Fibroblast of lung (primary cell): ENCODE data around the gene LARP6. TPM values are rescaled to one million over a fixed set of nuclear protein-coding genes. Genes with fewer than 3 reads are reported as not detected.
A peak's percentile ranks its signal among the peaks of the same experiment; 100 is the strongest.

Experiments
- DNase-seq, 2 donors: peaks; one replicate each; pipeline versions ENCODE4 v3.0.0 to v3.0.0-alpha.2; 2010; ENCODE audit warnings: low read depth in 2 of 2
- H2AFZ ChIP-seq: 2 replicates; pipeline ENCODE4 v1.5.1; 2012; ENCODE audit warnings: low read length, control low read depth, inconsistent platforms
- H3K27ac ChIP-seq: 2 replicates; pipeline ENCODE4 v1.5.1; 2011; ENCODE audit warnings: low read length, control low read depth; ENCODE audit not compliant: insufficient read depth
- H3K27me3 ChIP-seq: 2 replicates; pipeline ENCODE4 v1.5.1; 2011; ENCODE audit warnings: mild to moderate bottlenecking, low read length; ENCODE audit not compliant: control insufficient read depth, insufficient read depth
- H3K36me3 ChIP-seq: 2 replicates; pipeline ENCODE4 v1.5.1; 2011; ENCODE audit warnings: low read length; ENCODE audit not compliant: control insufficient read depth, insufficient read depth
- H3K4me1 ChIP-seq: 2 replicates; pipeline ENCODE4 v1.5.1; 2011; ENCODE audit warnings: low read length; ENCODE audit not compliant: control insufficient read depth, insufficient read depth; ENCODE audit errors: extremely low read depth
- H3K4me2 ChIP-seq: 2 replicates; pipeline ENCODE4 v1.5.1; 2011; ENCODE audit warnings: low read length, control low read depth; ENCODE audit not compliant: insufficient read depth; ENCODE audit errors: extremely low read depth
- H3K4me3 ChIP-seq, 4 experiments: fragments of 200-600 bp in 1 of 4; sonication (generic) in 1 of 4; replicated peaks in 1 of 4; 2 replicates each; pipeline ENCODE4 v1.5.1; 2011 to 2016; ENCODE audit warnings: low read length in 4 of 4, low read depth in 3 of 4, mild to moderate bottlenecking in 3 of 4, control low read depth in 2 of 4, inconsistent platforms in 1 of 4, mixed read lengths in 1 of 4; ENCODE audit not compliant: insufficient read depth in 1 of 4; ENCODE audit errors: control extremely low read depth in 1 of 4
- H3K79me2 ChIP-seq: 2 replicates; pipeline ENCODE4 v1.5.1; 2012; ENCODE audit warnings: mild to moderate bottlenecking, low read length, inconsistent platforms; ENCODE audit not compliant: control insufficient read depth, insufficient read depth
- H3K9ac ChIP-seq: 2 replicates; pipeline ENCODE4 v1.5.1; 2011; ENCODE audit warnings: mild to moderate bottlenecking, low read length, control low read depth; ENCODE audit not compliant: insufficient read depth
- H3K9me3 ChIP-seq: 2 replicates; pipeline ENCODE4 v1.5.1; 2012; ENCODE audit warnings: low read depth, low read length; ENCODE audit not compliant: control insufficient read depth, insufficient read depth
- H4K20me1 ChIP-seq: 2 replicates; pipeline ENCODE4 v1.5.1; 2011; ENCODE audit warnings: low read length; ENCODE audit not compliant: control insufficient read depth, insufficient read depth; ENCODE audit errors: extremely low read depth
- EZH2 ChIP-seq: IDR thresholded peaks from 2 replicates; pipeline ENCODE4 v1.5.1; 2012; ENCODE audit warnings: low read length, control low read depth, mild to moderate bottlenecking; ENCODE audit errors: missing control alignments
- polyA plus RNA-seq, 2 donors: library from polyadenylated mRNA; depleted of rRNA in 1 of 2; stranded (reverse) in 1 of 2; unstranded in 1 of 2; fragments of >200 nt; gene quantifications; 2 replicates each; pipeline ENCODE4 v1.2.1, GENCODE V29; 2011 to 2012; ENCODE audit warnings: missing spikeins in 1 of 2
- total RNA-seq: library from RNA; depleted of rRNA; stranded (reverse); fragments of >200 nt; gene quantifications from 2 replicates; pipeline ENCODE4 v1.2.1, GENCODE V29; 2014
- TF ChIP-seq, protein P1 (sequence below), 2 donors: IDR thresholded peaks in 1 of 2; conservative IDR thresholded peaks in 1 of 2; 1 replicate in 1 of 2; 2 replicates in 1 of 2; pipeline ENCODE4 v1.5.1; 2011 to 2012; ENCODE audit warnings: low read length in 2 of 2, control low read depth in 1 of 2, inconsistent platforms in 1 of 2, low read depth in 1 of 2, mild to moderate bottlenecking in 1 of 2

Gene LARP6
- total and polyA plus RNA-seq, 2 donors (not counting 1 experiment from before 2014, with no cell fraction given), result 108 to 160 TPM

DNA sequence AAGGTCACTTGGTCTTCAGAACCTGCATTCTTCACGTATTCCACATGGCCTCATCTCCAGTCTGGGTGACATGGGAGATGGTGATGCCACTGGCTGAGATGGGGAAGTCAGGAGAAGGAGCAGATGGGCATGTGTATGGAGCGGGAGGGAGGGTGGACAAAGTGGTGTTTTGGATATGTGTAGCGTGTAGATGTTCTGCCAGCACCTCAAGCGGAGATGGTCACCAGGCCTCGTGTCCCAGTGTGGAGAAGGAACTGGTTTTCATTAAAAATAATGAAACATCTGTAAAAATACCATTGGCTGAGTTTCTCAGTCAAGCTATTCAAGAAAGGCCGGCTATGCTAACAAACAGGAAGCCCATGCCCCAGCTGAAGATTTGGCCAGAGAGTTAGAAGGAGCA, 26.2 kb downstream of the LARP6 start:
- TF ChIP-seq, protein P1, sequence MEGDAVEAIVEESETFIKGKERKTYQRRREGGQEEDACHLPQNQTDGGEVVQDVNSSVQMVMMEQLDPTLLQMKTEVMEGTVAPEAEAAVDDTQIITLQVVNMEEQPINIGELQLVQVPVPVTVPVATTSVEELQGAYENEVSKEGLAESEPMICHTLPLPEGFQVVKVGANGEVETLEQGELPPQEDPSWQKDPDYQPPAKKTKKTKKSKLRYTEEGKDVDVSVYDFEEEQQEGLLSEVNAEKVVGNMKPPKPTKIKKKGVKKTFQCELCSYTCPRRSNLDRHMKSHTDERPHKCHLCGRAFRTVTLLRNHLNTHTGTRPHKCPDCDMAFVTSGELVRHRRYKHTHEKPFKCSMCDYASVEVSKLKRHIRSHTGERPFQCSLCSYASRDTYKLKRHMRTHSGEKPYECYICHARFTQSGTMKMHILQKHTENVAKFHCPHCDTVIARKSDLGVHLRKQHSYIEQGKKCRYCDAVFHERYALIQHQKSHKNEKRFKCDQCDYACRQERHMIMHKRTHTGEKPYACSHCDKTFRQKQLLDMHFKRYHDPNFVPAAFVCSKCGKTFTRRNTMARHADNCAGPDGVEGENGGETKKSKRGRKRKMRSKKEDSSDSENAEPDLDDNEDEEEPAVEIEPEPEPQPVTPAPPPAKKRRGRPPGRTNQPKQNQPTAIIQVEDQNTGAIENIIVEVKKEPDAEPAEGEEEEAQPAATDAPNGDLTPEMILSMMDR (conservative IDR thresholded peaks at IDR 0.05 in 1 of 2, IDR thresholded peaks at IDR 0.05 in 1 of 2; ENCODE audit: low read depth in 1 of 2, low read length in 2 of 2), result no peak
- no peak for TF ChIP-seq EZH2
- peaks cover 11% of the 10 kb centered on the region for H3K4me1 ChIP-seq
- no peak overlapping the region for H2AFZ ChIP-seq
- no peaks in the 10 kb centered on the region for H3K9me3 ChIP-seq
- H3K9ac ChIP-seq, result no peak overlapping the region
- no peak for DNase-seq
- H3K27me3 ChIP-seq, result no peaks in the 10 kb centered on the region
- no peak overlapping the region for H3K27ac ChIP-seq
- peaks cover 5% of the 10 kb centered on the region for H3K36me3 ChIP-seq
- H3K79me2 ChIP-seq, result peaks cover 2% of the 10 kb centered on the region
- no peak overlapping the region for H3K4me3 ChIP-seq
- H4K20me1 ChIP-seq, result no peaks in the 10 kb centered on the region
- no peak overlapping the region for H3K4me2 ChIP-seq

DNA sequence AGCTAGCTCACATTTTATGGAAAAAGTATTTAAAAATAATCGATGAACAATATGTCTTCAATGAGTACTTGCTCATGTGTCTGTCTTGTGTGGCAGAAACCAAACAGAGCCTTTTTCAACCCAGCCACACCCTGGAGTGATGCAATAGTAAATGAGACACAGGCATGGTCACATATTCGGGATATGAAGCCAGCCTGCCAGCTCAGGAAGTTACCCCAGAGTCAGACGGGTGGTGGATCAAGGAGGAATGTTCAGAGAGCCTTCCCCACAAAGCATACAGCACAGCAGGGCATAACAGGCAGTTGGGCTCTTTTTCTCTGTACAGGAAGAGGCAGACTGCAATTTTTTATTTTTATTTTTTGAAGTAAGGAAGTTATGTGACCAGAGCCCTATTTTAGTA, 27.3 kb downstream of the LARP6 start:
- Histone ChIP-seq H3K36me3 (no peaks in the 10 kb centered on the region), H3K27me3 (no peaks in the 10 kb centered on the region), H3K4me3 (no peak overlapping the region), H3K27ac (peak overlapping the region; percentile 60), H3K9me3 (no peaks in the 10 kb centered on the region), H3K9ac (no peak overlapping the region), H3K79me2 (peaks cover 2% of the 10 kb centered on the region), H4K20me1 (no peaks in the 10 kb centered on the region), H2AFZ (peak overlapping the region; percentile 31), H3K4me1 (peaks cover 11% of the 10 kb centered on the region), H3K4me2 (peak overlapping the region; percentile 7)
- peak; percentile 75 to 87 for DNase-seq
- no peak for TF ChIP-seq EZH2
- TF ChIP-seq, protein P1 (conservative IDR thresholded peaks at IDR 0.05 in 1 of 2, IDR thresholded peaks at IDR 0.05 in 1 of 2; ENCODE audit: low read depth in 1 of 2, low read length in 2 of 2), result no peak

DNA sequence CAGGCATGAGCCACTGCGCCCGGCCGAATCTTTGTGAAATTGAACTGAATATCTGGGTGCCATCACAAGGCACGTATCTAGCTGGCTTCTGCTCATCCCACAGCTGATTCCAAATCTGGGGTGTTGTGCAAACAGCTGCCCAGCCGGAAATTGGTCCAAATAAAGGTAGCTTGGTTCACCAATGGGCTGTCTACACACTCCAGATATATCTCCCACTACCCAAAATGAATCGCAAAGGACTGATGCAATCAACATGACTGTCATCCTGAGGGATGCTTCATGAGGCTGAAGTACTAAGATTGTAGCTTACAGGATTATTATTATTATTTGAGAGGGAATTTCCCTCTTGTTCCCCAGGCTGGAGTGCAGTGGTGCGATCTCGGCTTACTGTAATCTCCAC, 28.1 kb downstream of the LARP6 start:
- Histone ChIP-seq H3K4me2 (no peak overlapping the region), H3K36me3 (no peaks in the 10 kb centered on the region), H3K9me3 (no peaks in the 10 kb centered on the region), H3K79me2 (no peaks in the 10 kb centered on the region), H3K9ac (no peak overlapping the region), H3K27ac (peak overlapping the region; percentile 60), H3K27me3 (no peaks in the 10 kb centered on the region), H3K4me3 (no peak overlapping the region), H4K20me1 (no peaks in the 10 kb centered on the region), H3K4me1 (peaks cover 11% of the 10 kb centered on the region), H2AFZ (no peak overlapping the region)
- no peak for DNase-seq
- TF ChIP-seq, protein P1 (conservative IDR thresholded peaks at IDR 0.05 in 1 of 2, IDR thresholded peaks at IDR 0.05 in 1 of 2; ENCODE audit: low read depth in 1 of 2, low read length in 2 of 2), result no peak
